Spleen (tissue), 11 donors: ENCODE results near the gene POU6F2. TPM values are rescaled to one million over a fixed set of nuclear protein-coding genes. Genes with fewer than 3 reads are reported as not detected.
"Not testable (repeated sequence)": the region's sequence is repeated elsewhere in the genome, so short reads cannot be mapped to it uniquely, and the experiment has no call there.

Experiments
- DNase-seq: peaks from one replicate; pipeline ENCODE4 v3.0.0-alpha.2; 2020
- H3K27ac ChIP-seq, 8 donors: fragments of 200-600 bp; sonication (generic) in 7 of 8; 1 replicate in 4 of 8; 2 replicates in 4 of 8; pipeline versions ENCODE4 v1.5.0 to v1.8.0; 2016 to 2021; ENCODE audit warnings: inconsistent platforms in 4 of 8, mild to moderate bottlenecking in 4 of 8, moderate library complexity in 1 of 8
- H3K27me3 ChIP-seq, 7 donors: fragments of 200-600 bp; sonication (generic) in 6 of 7; replicated peaks in 1 of 7; 1 replicate in 4 of 7; 2 replicates in 3 of 7; pipeline versions ENCODE4 v1.5.0 to v1.8.0; 2016 to 2021; ENCODE audit warnings: inconsistent platforms in 3 of 7, mild to moderate bottlenecking in 1 of 7
- H3K36me3 ChIP-seq, 6 donors: fragments of 200-600 bp; sonication (generic) in 5 of 6; 1 replicate in 4 of 6; 2 replicates in 2 of 6; pipeline versions ENCODE4 v1.5.0 to v1.8.0; 2016 to 2021; ENCODE audit warnings: inconsistent platforms in 2 of 6
- H3K4me1 ChIP-seq, 6 donors: fragments of 200-600 bp; sonication (generic) in 5 of 6; 1 replicate in 3 of 6; 2 replicates in 3 of 6; pipeline versions ENCODE4 v1.5.0 to v1.8.0; 2016 to 2021; ENCODE audit warnings: inconsistent platforms in 3 of 6
- H3K4me3 ChIP-seq, 8 donors: fragments of 200-600 bp; sonication (generic) in 7 of 8; 1 replicate in 4 of 8; 2 replicates in 4 of 8; pipeline versions ENCODE4 v1.5.0 to v1.8.0; 2016 to 2021; ENCODE audit warnings: inconsistent platforms in 4 of 8, mild to moderate bottlenecking in 4 of 8, moderate library complexity in 2 of 8
- H3K9me3 ChIP-seq, 8 donors: fragments of 200-600 bp; sonication (generic) in 7 of 8; 1 replicate in 4 of 8; 2 replicates in 4 of 8; pipeline versions ENCODE4 v1.5.0 to v1.8.0; 2016 to 2021; ENCODE audit warnings: inconsistent platforms in 4 of 8
- CTCF ChIP-seq, 11 experiments: fragments of 200-600 bp in 7 of 11; fragments of 450-650 bp in 4 of 11; sonication (generic) in 4 of 11; IDR thresholded peaks in 8 of 11; conservative IDR thresholded peaks in 3 of 11; 1 replicate in 7 of 11; 2 replicates in 4 of 11; pipeline versions ENCODE4 v1.4.0 to v1.8.0; 2016 to 2021; ENCODE audit warnings: antibody characterized with exemption in 11 of 11, inconsistent platforms in 4 of 11, mild to moderate bottlenecking in 1 of 11
- POLR2A ChIP-seq, 3 donors: fragments of 450-650 bp; IDR thresholded peaks; one replicate each; pipeline ENCODE4 v1.5.1; 2017; ENCODE audit warnings: antibody characterized with exemption in 3 of 3, mild to moderate bottlenecking in 1 of 3
- POLR2AphosphoS5 ChIP-seq, 3 donors: sonication (generic); formaldehyde crosslinking; IDR thresholded peaks; one replicate each; pipeline ENCODE4 v1.5.1; 2017; ENCODE audit warnings: antibody characterized with exemption in 3 of 3
- WGBS, 5 donors: extraction: QIAGEN DNeasy Blood & Tissue Kit in 3 of 5; methylation state at CpG; one replicate each; pipeline versions ENCODE4 v1.1.5 to v1.1.7; 2013 to 2018; 5-methylcytosine and 5-hydroxymethylcytosine counted together
- intact Hi-C: fragments of 100-400 bp; cut with DNase I; formaldehyde crosslinking; loops from one replicate; pipeline ENCODE4 v1.15.0; 2023; ENCODE audit warnings: low total_unique reads
- polyA plus RNA-seq, 3 donors: library from polyadenylated mRNA; stranded (reverse); fragments of 200-250 nt; gene quantifications; one replicate each; pipeline ENCODE4 v1.2.1, GENCODE V29; 2013
- total RNA-seq, 7 donors: library from RNA; depleted of rRNA in 3 of 7; stranded (reverse); fragments of >200 nt in 3 of 7; fragmentation: NEBNext Ultra II Directional in 4 of 7; extraction: Animal tissue kit (Norgen Biotek cat#: 25700) in 4 of 7; gene quantifications; one replicate each; pipeline versions ENCODE4 v1.1.0 to v1.2.1, GENCODE V29; 2016 to 2021
- donor health status: healthy with polysubstance abuse.
- donor health status: DM: no; HTN: no; CAD: no; lungs with moderate emphysema.
- donor health status: DM: no; HTN: no; CAD: no.
- donor health status: Bipolar disorder and iron deficiency.
- donor health status: healthy.
- donor health status: DM: no; HTN: no; CAD: no.
- donor health status: DM: yes; HTN: yes; CAD: no.

POU6F2 gene
- total and polyA plus RNA-seq, 10 donors, result 0.04 to 0.54 (median 0.23) TPM; not detected in 7

- no peak overlapping the region for H3K27ac ChIP-seq
- no peaks in the 10 kb centered on the region for H3K36me3 ChIP-seq
- H3K9me3 ChIP-seq, result peaks cover 0 to 4% (median 0%) of the 10 kb centered on the region in 8 donors
- no peak for TF ChIP-seq POLR2AphosphoS5 (IDR thresholded peaks at IDR 0.05)
- TF ChIP-seq CTCF (IDR thresholded peaks at IDR 0.05 in 8 of 11, conservative IDR thresholded peaks at IDR 0.05 in 3 of 11), result no peak
- TF ChIP-seq POLR2A (IDR thresholded peaks at IDR 0.05), result no peak
- 72 to 86% (median 80%) methylated on average over 8 of the region's 8 CpGs for WGBS, 5 donors
- intact Hi-C loops, result no loop called here
- H3K27me3 ChIP-seq, result no peaks in the 10 kb centered on the region
- H3K4me1 ChIP-seq, result no peaks in the 10 kb centered on the region
- no peak for DNase-seq
- H3K4me3 ChIP-seq, result no peak overlapping the region
Measured at GRCh38 chr7:39321909-39322498, 344.3 kb downstream of the POU6F2 start.

DNA sequence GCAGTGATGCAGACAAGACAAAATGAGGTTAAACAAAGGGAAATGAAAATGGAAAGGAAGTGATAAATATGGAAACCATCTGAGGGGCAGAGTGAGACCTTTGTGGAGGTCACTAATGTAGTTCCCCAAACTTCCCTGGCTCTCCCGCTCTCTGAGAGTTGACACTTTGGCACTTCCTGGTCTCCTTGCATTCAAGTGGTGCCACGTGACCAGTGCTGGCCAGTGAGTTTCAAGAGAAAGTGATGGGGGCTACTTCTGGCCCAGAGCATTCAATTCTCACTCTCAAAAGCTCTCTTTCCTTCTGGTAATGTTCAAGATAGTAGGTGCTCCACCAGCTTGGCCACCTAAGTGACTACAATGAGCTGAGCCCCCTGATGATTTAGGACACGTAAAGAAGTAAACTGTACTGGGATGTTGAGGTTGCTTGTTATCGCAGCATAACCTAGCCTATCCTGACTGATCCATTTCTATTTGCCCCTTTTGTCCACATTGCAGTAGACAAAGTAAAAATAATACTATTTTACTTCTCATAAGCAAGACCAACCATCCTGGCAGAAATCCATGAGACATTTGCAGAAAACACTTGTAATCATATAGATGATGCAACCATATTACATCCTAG lies 346.5 kb downstream of the POU6F2 start:
- no peak overlapping the region for H3K4me3 ChIP-seq

GRCh38 chr7:39331607-39332006 lies 353.9 kb downstream of the POU6F2 start:
- intact Hi-C loops, H3K36me3 ChIP-seq, H3K9me3 ChIP-seq, H3K27me3 ChIP-seq, H3K4me1 ChIP-seq, H3K4me3 ChIP-seq, DNase-seq, H3K27ac ChIP-seq: not testable (repeated sequence)
- 78 to 93% (median 84%) methylated on average over 13 of the region's 13 CpGs for WGBS, 5 donors

More for the DNA sequence above, 346.5 kb downstream of the POU6F2 start:
- no peak overlapping the region for H3K27ac ChIP-seq
- TF ChIP-seq POLR2A (IDR thresholded peaks at IDR 0.05) (no peak), CTCF (IDR thresholded peaks at IDR 0.05 in 8 of 11, conservative IDR thresholded peaks at IDR 0.05 in 3 of 11) (no peak), POLR2AphosphoS5 (IDR thresholded peaks at IDR 0.05) (no peak)
- H3K4me1 ChIP-seq, result no peaks in the 10 kb centered on the region
- no peaks in the 10 kb centered on the region for H3K36me3 ChIP-seq
- no peaks in the 10 kb centered on the region for H3K27me3 ChIP-seq
- H3K9me3 ChIP-seq, result peaks cover 0 to 4% (median 0%) of the 10 kb centered on the region in 8 donors
- intact Hi-C loops, result no loop called here
- WGBS, 5 donors, result 75 to 94% (median 84%) methylated on average over 4 of the region's 4 CpGs
- DNase-seq, result no peak

DNA sequence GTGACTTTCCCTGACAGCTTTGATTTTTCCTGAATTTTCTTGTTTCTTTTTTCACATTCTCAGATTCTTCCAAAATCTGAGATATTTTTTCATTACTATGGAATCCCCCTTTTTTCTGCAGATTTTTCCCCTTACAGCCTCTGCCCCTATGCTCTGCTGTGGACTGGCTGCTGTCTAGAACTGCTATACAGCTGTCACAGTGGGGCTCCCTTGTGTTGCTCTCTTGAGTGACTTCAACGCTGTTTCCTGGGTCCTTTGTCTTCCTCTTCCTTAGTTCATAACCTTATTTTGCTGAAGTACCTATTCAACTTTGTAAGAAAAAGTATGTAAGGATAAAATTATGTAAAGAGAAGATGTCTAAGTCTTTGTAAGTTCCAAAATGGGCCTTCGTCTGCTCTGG lies 354.4 kb downstream of the POU6F2 start:
- DNase-seq, result no peak
- no peak overlapping the region for H3K4me3 ChIP-seq
- intact Hi-C loops, result no loop called here
- H3K4me1 ChIP-seq, result no peaks in the 10 kb centered on the region
- no peaks in the 10 kb centered on the region for H3K9me3 ChIP-seq
- no peak for TF ChIP-seq POLR2AphosphoS5 (IDR thresholded peaks at IDR 0.05)
- TF ChIP-seq CTCF (IDR thresholded peaks at IDR 0.05 in 8 of 11, conservative IDR thresholded peaks at IDR 0.05 in 3 of 11), result no peak
- no peak for TF ChIP-seq POLR2A (IDR thresholded peaks at IDR 0.05)
- H3K27me3 ChIP-seq, result no peaks in the 10 kb centered on the region
- WGBS, 5 donors, result 66 to 81% (median 72%) methylated on average over 2 of the region's 2 CpGs
- H3K36me3 ChIP-seq, result no peaks in the 10 kb centered on the region
- H3K27ac ChIP-seq, result no peak overlapping the region
